ENCODE results near the gene FITM1. TPM values are rescaled to one million over a fixed set of nuclear protein-coding genes. Genes with fewer than 3 reads are reported as not detected.

FITM1 gene, protein sequence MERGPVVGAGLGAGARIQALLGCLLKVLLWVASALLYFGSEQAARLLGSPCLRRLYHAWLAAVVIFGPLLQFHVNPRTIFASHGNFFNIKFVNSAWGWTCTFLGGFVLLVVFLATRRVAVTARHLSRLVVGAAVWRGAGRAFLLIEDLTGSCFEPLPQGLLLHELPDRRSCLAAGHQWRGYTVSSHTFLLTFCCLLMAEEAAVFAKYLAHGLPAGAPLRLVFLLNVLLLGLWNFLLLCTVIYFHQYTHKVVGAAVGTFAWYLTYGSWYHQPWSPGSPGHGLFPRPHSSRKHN
- polyA plus RNA-seq (ENCODE audit: insufficient read length in 3 of 3) = 1 to 10 TPM in 1 of 3 donors, under 1 TPM in 2; 0.56 to 1.6 (median 0.79) TPM
- long read RNA-seq, donor 1 = 0 reads
- long read RNA-seq, donor 2, partial matches to known transcripts = 0 of 2 reads
- long read RNA-seq, donor 2, other reads (novel, unspliced or antisense) = 0 of 2 reads
- long read RNA-seq, donor 3, partial matches to known transcripts = 0 of 1 reads
- long read RNA-seq, donor 3, other reads (novel, unspliced or antisense) = 0 of 1 reads
- long read RNA-seq, donor 4, partial matches to known transcripts = 0 of 3 reads
- long read RNA-seq, donor 4, other reads (novel, unspliced or antisense) = 0 of 3 reads
- long read RNA-seq, donor 5 = 0 reads
- long read RNA-seq, donor 6, partial matches to known transcripts = 0 of 3 reads
- long read RNA-seq, donor 6, other reads (novel, unspliced or antisense) = 0 of 3 reads
- long read RNA-seq, donor 7, partial matches to known transcripts = 0 of 2 reads
- long read RNA-seq, donor 7, other reads (novel, unspliced or antisense) = 0 of 2 reads
- long read RNA-seq, donor 8 = 0 reads
- long read RNA-seq, donor 9 = 0 reads
- long read RNA-seq, donor 10, partial matches to known transcripts = 0 of 1 reads
- long read RNA-seq, donor 10, other reads (novel, unspliced or antisense) = 0 of 1 reads
- long read RNA-seq, donor 11, partial matches to known transcripts = 0 of 2 reads
- long read RNA-seq, donor 11, other reads (novel, unspliced or antisense) = 0 of 2 reads
- long read RNA-seq, donor 12, partial matches to known transcripts = 0 of 1 reads
- long read RNA-seq, donor 12, other reads (novel, unspliced or antisense) = 0 of 1 reads
- long read RNA-seq, donor 13 = 0 reads
- long read RNA-seq, donor 14 = 0 reads
- long read RNA-seq, donor 15, partial matches to known transcripts = 0 of 2 reads
- long read RNA-seq, donor 15, other reads (novel, unspliced or antisense) = 0 of 2 reads
- long read RNA-seq, donor 16, partial matches to known transcripts = 0 of 5 reads
- long read RNA-seq, donor 16, other reads (novel, unspliced or antisense) = 0 of 5 reads

DNA sequence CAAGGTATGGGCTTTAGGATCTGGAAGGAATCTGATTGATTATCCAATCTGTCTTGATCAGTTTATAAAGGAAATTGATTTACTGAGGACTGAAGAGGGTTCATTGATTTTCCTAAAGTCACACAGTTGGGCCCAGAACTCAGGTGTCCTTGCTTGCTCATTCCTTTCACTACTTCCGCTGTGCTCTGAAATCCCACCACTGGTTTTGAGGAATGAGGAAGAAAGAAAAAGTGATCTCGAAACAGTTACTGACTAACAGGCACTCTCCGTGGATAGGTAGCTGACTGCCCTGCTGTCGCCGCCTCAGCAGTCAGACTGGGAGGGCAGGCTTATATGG, at the start of gene FITM1:
Gene FITM1 (plus strand): TSS at position 280 of the 337 bp plus-strand sequence. CDS start 905 bp downstream, outside the sequence.
- no peak for DNase-seq (ENCODE audit: extremely low read depth in 1 of 11, low read depth in 9 of 11, low spot score in 4 of 11)

DNA sequence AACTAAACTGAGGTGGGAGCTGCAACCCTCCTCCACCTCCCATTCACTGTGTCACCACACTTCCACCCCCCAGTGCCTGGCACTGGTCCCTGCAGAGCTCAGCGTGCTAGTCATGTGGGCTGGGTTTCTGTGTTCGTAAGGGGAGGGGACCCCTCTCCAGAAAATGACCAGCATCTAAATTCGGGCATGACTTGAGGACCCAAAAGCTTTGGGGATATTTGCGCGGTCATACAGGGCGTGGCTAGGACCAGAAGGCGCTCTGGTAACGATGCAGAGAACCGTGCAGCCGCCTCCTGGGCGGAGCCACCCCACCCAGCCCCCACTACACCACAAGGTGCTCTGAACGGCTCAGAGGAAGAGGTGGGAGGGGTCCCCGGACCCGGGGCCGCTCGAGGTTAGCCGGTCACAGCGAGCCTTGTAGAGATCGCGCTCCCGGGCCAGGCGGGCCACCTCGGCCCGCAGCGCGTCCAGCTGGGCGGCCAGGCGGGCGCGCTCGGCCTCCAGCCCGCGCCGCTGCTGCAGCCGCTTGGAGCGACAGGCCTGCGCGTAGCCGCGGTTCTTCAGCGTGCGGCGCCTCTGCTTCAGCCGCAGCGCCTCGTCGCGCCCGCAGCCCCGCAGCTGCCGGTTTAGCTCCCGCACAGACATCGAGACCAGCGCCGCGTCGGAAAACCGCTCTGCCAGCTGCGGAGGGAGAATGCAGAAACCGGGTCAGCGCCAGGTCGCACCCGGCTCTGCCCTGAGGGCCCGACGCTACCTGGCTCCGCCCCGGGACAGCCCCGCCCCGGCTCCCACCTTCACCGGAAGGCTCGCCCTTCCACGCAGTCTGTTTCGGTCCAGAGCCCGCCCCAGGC, 49.3 kb upstream of the FITM1 start:
- peak in 1 of 11 donors; percentile 36 for DNase-seq (ENCODE audit: extremely low read depth in 1 of 11, low read depth in 9 of 11, low spot score in 4 of 11)

DNA sequence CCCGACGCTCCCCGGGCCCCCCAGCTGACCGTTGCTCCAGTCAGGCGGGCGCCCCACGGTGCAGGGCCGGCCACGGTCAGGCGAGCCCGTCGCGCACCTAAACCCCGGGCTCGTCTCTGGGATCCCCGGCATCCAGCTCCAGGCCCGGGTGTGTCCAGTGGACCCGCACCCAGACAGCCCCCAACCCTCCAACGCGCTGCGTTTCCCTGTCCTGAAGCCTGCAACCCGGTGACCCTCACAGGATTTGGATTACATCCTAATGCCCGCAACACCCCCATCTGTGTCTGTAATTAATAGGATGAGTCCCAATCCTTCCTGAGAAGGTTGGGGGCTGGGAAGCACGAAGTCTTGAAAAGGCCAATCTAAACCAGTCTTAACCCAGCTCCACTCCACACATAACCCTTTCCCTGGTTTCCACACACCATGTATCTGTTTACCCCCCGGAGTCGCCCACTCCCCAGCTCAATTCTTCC, 48.7 kb upstream of the FITM1 start:
- DNase-seq (ENCODE audit: extremely low read depth in 1 of 11, low read depth in 9 of 11, low spot score in 4 of 11) = no peak

DNA sequence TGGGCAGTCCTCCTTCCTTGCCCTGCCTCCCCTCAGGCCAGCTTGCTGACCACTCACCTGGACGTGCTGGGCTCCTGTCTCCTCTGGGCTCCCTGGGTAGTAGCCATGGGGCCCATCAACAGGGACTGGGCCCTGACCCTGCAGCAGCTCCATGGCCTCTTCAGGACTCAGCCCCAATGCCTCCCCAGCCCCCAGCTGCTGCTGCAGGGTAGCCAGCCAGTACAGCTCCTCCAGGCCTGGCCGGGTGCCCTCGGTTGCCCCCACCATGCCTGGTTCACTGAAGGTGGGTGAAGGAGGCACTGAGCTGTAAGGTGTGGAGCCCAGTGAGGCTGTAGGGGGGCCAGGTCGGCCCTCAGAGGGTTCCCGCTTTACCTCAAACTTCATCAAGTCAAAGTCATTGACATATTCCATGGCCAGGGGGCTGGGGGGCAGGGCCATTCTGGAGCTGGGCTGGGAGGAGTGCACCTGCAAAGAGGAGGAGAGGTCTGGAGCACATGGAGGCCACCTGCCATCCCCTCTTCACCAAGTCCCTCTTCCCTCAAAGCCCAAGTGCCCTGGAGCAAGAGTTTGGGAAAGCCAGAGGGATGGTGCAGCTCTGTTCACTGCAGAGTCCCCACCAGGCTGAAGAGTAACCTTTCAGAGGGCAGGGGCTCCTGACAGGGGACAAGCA, 47.9 kb upstream of the FITM1 start:
- DNase-seq (ENCODE audit: extremely low read depth in 1 of 11, low read depth in 9 of 11, low spot score in 4 of 11) = no peak

DNA sequence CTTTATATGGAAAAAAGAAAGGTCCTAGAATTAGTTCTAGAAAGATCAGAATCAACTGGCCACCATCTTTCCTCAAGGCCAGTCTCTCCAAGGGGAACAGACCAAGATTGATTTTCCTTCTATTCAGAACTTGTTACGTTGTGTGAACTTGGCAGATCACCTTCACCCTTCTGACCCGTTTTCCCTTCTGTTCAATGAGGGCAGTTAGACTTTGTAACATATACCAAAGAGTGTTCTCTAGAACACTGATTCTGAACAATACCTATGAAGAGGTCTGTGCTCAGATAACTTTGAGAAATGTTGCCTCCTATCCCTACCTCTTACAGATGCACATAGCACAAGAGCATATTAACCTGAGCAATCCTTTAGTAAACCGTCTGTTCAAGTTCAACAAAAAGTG, 47.0 kb upstream of the FITM1 start:
- no peak for DNase-seq (ENCODE audit: extremely low read depth in 1 of 11, low read depth in 9 of 11, low spot score in 4 of 11)

DNA sequence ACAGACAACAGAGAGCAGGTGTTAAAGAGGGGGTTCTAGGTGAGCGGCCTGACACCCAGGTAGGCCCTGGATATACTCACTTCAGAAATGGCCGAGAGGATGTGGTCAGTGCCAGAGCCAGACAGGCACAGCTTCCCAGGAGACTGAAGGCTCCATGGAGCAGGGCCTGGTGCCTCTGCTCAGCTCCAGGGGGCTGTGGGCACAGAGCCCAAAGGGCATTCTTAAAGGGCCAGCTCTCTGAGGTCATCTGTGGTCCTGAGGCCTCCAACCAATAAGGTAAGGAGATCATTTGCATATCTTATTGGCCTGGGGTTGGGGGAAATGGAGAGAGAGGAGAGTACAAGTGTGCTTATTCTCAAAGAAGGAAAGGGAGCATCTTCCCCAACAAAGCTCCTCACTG, 46.0 kb upstream of the FITM1 start:
- DNase-seq (ENCODE audit: extremely low read depth in 1 of 11, low read depth in 9 of 11, low spot score in 4 of 11) = no peak

DNA sequence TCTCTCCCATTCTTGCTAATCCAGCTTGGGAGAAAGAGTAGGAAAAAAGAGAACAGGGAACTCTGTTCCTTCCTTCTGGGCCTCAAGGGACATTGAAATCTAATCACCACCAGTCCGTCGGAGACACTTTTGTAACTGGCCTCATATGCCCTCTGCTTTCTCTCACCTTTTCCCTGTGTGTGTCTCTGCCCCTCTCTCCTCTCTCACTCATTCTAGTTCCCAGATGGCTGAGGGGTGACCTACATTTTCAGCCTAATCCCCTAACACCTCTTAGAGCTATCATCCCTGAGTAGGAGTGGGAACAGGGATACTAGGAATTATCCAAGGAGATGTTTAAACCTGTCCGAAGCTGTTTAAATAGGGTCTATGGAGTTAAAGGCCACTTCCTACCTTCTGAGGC, 45.2 kb upstream of the FITM1 start:
- no peak for DNase-seq (ENCODE audit: extremely low read depth in 1 of 11, low read depth in 9 of 11, low spot score in 4 of 11)

DNA sequence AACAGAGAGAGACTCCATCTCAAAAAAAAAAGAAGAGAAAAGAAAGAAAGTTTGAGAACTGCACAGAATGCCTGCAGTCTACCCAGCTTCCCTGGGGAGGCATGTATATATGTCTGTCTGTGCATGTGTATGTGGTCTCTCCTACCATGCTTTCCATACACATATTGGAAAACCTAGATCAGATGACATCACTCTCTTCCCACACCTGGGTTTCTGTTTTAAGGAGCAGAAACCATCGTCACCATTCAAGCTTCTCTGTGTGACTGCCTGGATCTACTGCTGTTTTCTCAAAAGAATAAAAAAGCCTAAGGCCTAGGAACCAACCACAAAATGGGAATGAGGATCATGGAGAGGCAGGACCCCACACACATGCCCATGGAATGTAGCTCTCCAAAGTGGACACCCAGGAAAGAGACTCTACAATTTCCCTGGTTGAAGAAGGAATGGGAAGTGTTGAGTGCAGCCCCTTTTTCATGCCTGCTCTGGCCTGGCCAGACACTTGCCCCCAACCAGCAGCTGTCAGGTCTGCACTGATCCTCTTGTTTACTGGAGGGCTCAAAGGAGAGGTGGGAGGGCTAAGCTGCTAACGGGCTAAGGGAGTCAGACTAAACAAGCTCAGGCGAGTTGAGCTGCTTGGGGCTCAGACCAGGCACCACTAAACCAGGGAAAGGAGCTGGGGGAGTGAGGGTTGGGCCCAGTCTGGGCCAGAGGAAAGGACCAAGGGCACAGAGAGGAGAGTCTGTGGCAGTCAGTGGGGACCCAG, 44.1 kb upstream of the FITM1 start:
- no peak for DNase-seq (ENCODE audit: extremely low read depth in 1 of 11, low read depth in 9 of 11, low spot score in 4 of 11)

DNA sequence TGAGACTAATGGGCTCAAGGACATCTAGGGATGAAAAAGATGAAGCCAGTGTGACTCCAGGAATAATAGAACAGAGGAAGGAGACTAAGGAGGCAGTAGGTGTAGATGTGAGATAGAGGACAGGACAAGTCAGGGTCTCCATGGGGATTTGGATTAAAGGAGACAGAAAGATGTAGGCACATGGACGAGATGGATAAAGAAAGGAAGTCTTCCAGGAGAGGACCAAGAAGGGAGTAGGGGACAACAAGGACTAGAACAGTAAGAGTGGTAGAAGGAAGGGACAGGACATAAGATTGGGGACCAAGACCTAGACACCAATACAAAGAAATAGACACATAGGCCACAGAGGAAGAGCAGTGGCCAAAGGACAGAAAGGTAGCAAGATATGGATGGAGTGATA, 43.5 kb upstream of the FITM1 start:
- DNase-seq (ENCODE audit: extremely low read depth in 1 of 11, low read depth in 9 of 11, low spot score in 4 of 11) = no peak

DNA sequence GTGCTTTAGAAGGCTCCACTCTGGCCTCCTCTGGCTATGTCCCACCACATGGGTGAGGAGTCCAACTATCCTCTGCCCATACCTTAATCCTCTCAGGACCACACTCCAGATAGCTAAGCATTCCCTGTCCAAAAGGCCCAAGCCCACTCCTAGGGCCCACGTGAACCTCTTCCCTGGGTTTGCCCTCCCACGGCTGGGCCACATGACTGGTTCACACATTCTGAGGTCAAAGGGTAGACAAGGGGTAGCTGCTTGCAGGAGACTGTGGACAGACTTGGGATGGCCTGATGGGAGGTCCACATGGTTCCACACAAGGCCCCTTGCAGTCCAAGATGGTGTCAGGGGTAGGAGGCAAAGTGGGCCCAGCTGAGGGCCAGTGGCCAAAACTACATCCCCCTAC, 42.4 kb upstream of the FITM1 start:
- DNase-seq (ENCODE audit: extremely low read depth in 1 of 11, low read depth in 9 of 11, low spot score in 4 of 11) = no peak

DNA sequence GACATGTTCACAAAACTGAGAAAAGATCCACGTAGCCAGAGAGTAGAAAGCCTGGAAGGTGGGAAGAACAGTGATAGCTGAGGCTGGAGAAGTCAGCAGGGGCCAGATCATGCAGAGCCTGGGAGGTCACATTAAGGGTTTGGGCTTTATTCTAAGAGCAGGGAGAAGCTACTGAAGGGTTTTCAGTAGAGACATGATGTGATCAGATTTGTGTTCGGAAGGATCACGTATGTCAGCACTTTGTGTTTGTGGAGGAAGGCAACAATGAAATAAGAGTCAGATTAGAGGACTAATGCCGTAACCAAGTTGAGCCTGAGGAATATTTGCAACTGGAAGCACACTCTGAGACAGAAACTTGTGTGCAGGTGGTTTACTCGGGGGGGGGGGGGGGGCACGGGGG, 40.6 kb upstream of the FITM1 start:
- no peak for DNase-seq (ENCODE audit: extremely low read depth in 1 of 11, low read depth in 9 of 11, low spot score in 4 of 11)

DNA sequence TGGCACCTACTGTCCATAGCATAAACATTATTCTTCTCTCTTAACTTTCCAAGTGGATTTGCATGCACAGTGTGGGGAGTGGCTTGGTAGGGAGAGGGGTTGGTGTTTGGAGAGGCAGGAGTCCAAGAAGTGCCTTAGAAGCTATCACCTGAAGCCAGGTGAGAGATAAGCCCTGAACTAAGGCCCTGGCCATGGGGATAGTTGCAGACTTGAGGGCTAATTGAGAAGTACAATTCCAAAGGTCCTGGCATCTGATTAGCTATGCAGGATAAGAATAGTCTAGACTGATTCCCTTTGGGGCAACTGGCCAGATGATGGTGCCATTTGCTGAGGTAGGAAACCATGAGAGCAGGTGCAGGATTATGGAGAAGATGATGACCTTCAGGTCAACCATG, 38.4 kb upstream of the FITM1 start:
- DNase-seq (ENCODE audit: extremely low read depth in 1 of 11, low read depth in 9 of 11, low spot score in 4 of 11) = no peak

DNA sequence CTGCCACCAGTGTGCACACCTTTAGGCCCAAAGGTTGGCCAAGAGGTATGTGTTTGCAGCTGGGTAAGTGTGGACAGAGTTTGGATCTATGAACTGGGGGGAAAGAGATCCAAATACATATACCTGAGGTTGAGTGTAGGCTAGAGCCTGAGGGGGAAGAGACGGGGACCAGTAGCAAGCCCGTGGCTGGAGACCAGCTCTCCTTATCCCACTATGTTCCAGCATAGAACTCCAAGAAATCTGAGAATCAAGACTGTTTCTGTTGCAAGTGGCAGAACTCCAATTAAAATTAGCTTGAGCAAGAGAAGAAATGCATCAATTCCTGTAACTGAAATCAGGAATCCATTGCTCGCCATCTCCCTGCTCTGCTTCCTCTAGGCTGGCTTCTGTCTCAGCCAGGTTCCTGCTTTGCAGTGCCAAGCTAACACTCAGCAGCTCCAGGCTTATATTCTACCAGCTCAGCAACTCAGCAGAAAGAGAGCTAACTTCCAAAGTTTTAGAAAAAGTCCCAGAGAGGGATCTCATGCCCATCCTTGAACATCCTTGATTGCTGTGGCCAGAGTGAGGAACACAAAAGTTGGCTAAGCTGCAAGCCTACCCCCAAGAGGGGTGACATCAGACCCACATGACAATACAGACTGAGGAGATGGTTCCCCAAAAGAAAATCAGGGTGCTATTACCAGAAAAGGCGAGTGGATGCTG, 37.8 kb upstream of the FITM1 start:
- no peak for DNase-seq (ENCODE audit: extremely low read depth in 1 of 11, low read depth in 9 of 11, low spot score in 4 of 11)

DNA sequence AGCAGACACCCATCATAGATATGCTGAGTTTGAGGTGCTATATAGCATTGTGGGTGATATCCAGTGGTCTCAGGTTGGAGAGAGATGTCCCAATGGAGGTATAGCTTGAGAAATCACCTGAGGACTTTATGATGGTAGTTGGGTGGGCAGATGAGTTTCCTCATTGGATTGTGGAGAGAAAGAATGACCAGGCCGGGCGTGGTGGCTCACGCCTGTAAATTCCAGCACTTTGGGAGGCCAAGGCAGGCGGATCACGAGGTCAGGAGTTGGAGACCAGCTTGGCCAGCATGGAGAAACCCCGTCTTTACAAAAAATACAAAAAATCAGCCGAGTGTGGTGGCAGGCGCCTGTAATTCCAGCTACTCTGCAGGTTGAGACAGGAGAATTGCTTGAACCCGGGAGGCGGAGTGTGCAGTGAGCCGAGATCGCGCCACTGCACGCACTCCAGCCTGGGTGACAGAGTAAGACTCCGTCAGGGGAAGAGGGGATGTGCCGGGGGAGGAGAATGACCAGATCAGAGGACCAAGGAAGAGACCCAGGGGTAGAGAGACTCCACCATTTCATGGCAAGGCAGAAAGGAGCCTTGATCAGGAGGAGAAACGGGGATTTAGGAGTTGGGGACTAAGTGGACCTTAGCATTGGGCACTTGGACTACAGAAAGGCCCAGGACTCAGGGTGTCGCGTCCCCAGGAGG, 37.1 kb upstream of the FITM1 start:
- DNase-seq (ENCODE audit: extremely low read depth in 1 of 11, low read depth in 9 of 11, low spot score in 4 of 11) = no peak

DNA sequence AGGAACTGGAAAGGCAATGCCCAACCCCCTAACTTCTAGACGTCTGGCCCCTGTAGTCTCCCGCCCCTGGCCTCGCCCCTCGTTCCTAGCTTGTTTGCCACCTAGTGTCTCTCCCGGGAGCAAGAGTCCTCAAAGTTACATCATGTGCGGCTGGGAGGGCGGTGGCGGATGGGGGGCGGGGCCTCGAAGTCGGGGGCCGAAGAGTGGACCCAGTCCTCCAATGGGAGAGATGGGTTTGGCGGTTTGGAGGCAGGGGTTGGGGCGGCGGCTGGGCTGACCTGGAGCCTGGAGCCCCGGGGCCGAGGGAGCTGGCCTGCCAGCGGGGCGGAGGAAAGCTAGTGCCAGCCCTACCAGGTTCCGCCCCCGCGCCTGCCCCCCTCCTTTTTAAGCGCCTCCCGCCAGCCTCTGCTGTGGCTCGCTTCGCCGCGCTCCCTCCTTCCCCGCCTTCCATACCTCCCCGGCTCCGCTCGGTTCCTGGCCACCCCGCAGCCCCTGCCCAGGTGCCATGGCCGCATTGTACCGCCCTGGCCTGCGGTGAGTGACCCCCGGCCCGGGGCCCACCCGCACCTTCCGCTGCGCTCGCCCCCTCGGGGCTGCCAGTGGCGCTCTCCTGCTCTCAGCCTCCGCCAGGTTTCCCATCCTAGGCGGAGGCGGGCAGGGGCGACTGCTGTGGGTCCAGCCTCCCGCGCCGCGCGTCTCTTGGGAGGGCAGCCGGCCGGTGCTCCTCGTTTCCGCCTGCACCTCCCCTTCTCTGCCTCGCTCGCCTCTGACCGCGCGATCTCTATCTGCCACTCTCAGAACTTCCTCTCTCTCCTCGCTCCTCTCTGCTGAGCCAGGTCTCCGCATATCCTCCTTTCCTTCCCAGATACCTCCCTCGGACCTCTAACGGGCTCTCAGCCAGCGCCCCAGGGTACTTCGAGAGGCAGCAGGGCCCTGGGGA, 36.3 kb upstream of the FITM1 start, which contains the start of gene PCK2:
Gene PCK2 (plus strand): TSS at position 411 of the 940 bp plus-strand sequence. CDS start 95 bp downstream, at position 506.
- peak in 9 of 11 donors; percentile 47 to 80 (median 67) for DNase-seq (ENCODE audit: extremely low read depth in 1 of 11, low read depth in 9 of 11, low spot score in 4 of 11)
